Body of pancreas (tissue), 4 donors: ENCODE results near the gene ACER2. TPM values are rescaled to one million over a fixed set of nuclear protein-coding genes. Genes with fewer than 3 reads are reported as not detected.

Source experiments
- ATAC-seq: fragments of 150-250 bp; one replicate; pipeline ENCODE4 v1.9.1; 2016
- DNase-seq, 4 donors: peaks; one replicate each; pipeline ENCODE4 v3.0.0-alpha.2; 2019
- H3K27ac ChIP-seq, 4 donors: fragments of 200-600 bp; sonication (generic); 1 replicate in 3 of 4; 2 replicates in 1 of 4; pipeline versions ENCODE4 v1.5.1 to v1.6.1; 2016 to 2019; ENCODE audit warnings: mild to moderate bottlenecking in 1 of 4, mixed read lengths in 1 of 4, moderate library complexity in 1 of 4
- H3K27me3 ChIP-seq, 2 donors: fragments of 200-600 bp; sonication (generic); one replicate each; pipeline ENCODE4 v1.6.0; 2016; ENCODE audit warnings: mild to moderate bottlenecking in 1 of 2
- H3K36me3 ChIP-seq, 2 donors: fragments of 200-600 bp; sonication (generic); replicated peaks in 1 of 2; 2 replicates each; pipeline ENCODE4 v1.5.1; 2016; ENCODE audit warnings: low read depth in 2 of 2; ENCODE audit not compliant: insufficient read depth in 1 of 2
- H3K4me1 ChIP-seq: fragments of 200-600 bp; sonication (generic); one replicate; pipeline ENCODE4 v1.6.0; 2016
- H3K4me3 ChIP-seq, 2 donors: fragments of 200-600 bp; sonication (generic); 1 replicate in 1 of 2; 2 replicates in 1 of 2; pipeline ENCODE4 v1.5.1; 2016 to 2019
- H3K9me3 ChIP-seq, 3 donors: fragments of 200-600 bp; sonication (generic); 1 replicate in 2 of 3; 2 replicates in 1 of 3; pipeline ENCODE4 v1.5.1; 2016
- POLR2A ChIP-seq, 3 donors: fragments of 450-650 bp; IDR thresholded peaks; one replicate each; pipeline ENCODE4 v1.6.1; 2016; ENCODE audit warnings: antibody characterized with exemption in 3 of 3, mild to moderate bottlenecking in 2 of 3
- WGBS, 2 donors: methylation state at CpG; one replicate each; pipeline ENCODE4 v1.1.5; 2017; 5-methylcytosine and 5-hydroxymethylcytosine counted together
- intact Hi-C: fragments of 100-400 bp; cut with DNase I; formaldehyde crosslinking; loops from one replicate; pipeline ENCODE4 v1.15.1; 2023
- total RNA-seq, 2 donors: library from RNA; depleted of rRNA; stranded (reverse); fragments of >200 nt; gene quantifications; one replicate each; pipeline ENCODE4 v1.1.0, GENCODE V29; 2016
- TF ChIP-seq, protein P1 (sequence below), 7 experiments: fragments of 450-650 bp in 4 of 7; fragments of 200-600 bp in 3 of 7; sonication (generic) in 3 of 7; IDR thresholded peaks; one replicate each; pipeline ENCODE4 v1.5.1; 2016 to 2019; ENCODE audit warnings: antibody characterized with exemption in 7 of 7

The ACER2 gene
- total RNA-seq, 2 donors from 2014 or later, result 5.3 to 8.0 TPM

DNA sequence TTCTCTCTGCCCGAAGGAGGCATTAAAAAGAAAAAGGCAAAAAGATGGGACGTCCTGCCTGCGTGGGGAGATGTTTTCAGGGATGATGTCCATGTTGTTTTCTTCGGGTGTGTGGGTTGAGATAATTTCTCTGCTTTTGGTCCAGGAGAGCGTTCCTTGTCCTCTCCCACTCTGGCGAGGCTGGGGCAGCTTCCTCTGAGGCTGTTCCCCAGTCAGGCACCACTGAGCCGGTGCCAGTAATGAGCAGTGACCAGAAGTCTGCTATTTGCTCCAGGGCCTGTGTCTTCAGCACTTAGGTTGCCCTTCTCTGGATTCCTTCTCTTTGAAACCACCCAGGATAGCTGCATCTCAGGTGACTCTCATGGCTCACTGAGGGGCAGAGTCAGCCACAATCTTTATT, 71.5 kb downstream of the ACER2 start:
- Histone ChIP-seq H3K4me1 (no peaks in the 10 kb centered on the region), H3K4me3 (no peak overlapping the region), H3K36me3 (no peaks in the 10 kb centered on the region), H3K27me3 (no peaks in the 10 kb centered on the region), H3K27ac (no peak overlapping the region), H3K9me3 (no peaks in the 10 kb centered on the region)
- no peak for DNase-seq
- no peak for ATAC-seq
- intact Hi-C loops, result no loop called here
- no peak for TF ChIP-seq POLR2A (IDR thresholded peaks at IDR 0.05)
- TF ChIP-seq, protein P1, sequence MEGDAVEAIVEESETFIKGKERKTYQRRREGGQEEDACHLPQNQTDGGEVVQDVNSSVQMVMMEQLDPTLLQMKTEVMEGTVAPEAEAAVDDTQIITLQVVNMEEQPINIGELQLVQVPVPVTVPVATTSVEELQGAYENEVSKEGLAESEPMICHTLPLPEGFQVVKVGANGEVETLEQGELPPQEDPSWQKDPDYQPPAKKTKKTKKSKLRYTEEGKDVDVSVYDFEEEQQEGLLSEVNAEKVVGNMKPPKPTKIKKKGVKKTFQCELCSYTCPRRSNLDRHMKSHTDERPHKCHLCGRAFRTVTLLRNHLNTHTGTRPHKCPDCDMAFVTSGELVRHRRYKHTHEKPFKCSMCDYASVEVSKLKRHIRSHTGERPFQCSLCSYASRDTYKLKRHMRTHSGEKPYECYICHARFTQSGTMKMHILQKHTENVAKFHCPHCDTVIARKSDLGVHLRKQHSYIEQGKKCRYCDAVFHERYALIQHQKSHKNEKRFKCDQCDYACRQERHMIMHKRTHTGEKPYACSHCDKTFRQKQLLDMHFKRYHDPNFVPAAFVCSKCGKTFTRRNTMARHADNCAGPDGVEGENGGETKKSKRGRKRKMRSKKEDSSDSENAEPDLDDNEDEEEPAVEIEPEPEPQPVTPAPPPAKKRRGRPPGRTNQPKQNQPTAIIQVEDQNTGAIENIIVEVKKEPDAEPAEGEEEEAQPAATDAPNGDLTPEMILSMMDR (IDR thresholded peaks at IDR 0.05), result no peak
- 65 to 72% methylated on average over 7 of the region's 7 CpGs for WGBS, 2 donors

DNA sequence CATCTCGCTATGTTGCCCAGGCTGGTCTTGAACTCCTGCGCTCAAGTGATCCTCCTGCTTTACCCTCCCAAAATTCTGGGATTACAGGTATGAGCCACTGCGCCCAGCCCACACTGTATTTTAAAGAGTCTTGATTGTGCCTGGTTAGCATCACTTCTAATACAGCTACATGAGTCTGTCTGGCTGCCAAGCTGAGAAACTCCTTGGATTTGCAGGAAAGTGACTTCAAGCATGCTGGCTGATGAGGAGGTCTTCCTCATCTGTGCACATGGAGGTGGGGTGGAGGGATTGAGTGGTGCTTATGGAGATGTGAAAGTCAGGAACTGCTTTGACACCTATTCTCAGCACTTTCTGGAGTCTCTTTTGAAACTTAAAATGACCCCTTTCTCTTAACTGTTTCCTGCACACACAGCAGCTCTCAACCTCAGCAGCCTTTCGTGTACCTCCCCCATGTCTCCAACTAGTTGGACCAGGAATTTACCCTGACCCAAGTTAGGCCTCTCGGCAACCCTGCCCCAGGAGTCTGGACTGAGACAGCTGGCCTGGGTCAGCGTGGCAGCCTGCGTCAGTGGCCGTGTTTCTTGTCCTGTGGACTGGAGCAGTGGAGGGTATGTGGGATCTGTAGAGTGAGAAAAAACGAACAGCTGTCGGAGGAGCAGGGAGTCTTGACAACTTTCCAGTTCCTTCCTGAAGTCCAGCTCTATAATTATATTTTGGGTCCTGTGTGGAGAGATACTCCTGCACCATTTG, 72.5 kb downstream of the ACER2 start:
- H3K36me3 ChIP-seq, result no peaks in the 10 kb centered on the region
- no peaks in the 10 kb centered on the region for H3K9me3 ChIP-seq
- DNase-seq (no peak), ATAC-seq (no peak)
- H3K4me1 ChIP-seq, result no peaks in the 10 kb centered on the region
- no peak overlapping the region for H3K27ac ChIP-seq
- TF ChIP-seq, protein P1 (IDR thresholded peaks at IDR 0.05), result no peak
- TF ChIP-seq POLR2A (IDR thresholded peaks at IDR 0.05), result no peak
- WGBS, 2 donors, result 69 to 80% methylated on average over 10 of the region's 10 CpGs
- intact Hi-C loops, result no loop called here
- H3K4me3 ChIP-seq, result no peak overlapping the region
- no peaks in the 10 kb centered on the region for H3K27me3 ChIP-seq

DNA sequence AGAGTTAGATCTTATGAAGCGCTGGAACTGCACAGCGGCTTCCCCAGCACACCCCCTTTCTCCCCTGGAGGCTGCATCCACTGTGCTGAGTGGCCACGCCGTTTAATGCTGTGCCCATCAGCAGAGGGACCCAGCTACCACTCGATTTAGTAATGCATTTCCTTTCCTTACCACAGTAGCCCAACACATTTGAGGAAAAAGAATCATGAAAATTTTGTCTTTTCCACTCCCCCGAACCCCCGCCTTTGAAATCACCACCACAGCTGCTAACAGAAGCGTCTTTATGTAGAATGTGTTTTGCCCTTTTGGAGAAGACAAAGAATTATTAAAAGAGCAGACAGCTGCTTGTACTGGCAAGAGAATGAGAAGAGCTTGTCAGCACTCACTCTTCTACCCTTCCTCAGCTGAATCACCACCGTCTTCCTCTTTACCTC, 73.2 kb downstream of the ACER2 start:
- WGBS, 2 donors, result 67 to 69% methylated on average over 9 of the region's 9 CpGs

DNA sequence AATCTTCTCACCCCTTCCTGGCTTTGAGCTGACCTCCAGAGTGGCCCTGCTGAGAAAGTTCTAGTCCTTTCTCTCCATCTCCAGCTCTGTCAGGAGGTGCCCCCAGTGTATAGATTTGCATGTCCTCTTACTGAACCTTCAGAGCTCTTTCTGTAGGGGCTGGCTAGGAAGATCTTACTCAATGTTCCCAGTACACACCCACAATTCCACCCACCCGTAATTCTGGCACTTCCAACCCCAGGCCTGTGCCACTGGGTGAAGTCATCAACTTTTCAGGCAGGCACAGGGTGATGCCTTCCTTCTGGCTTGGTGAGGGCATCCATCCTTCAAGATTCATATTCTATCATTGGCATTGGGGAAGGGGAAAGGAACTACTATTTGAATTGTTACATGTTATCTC, 75.9 kb downstream of the ACER2 start:
- intact Hi-C loops, result no loop called here
- WGBS, 2 donors, result 48 to 62% methylated on average over 1 of the region's 1 CpG
- ATAC-seq, result no peak

More for the DNA sequence above, 73.2 kb downstream of the ACER2 start:
- ATAC-seq (no peak), DNase-seq (no peak)
- TF ChIP-seq POLR2A (IDR thresholded peaks at IDR 0.05), result no peak
- TF ChIP-seq, protein P1 (IDR thresholded peaks at IDR 0.05), result no peak
- Histone ChIP-seq H3K36me3 (no peaks in the 10 kb centered on the region), H3K4me3 (no peak overlapping the region), H3K27me3 (no peaks in the 10 kb centered on the region), H3K27ac (no peak overlapping the region), H3K9me3 (no peaks in the 10 kb centered on the region), H3K4me1 (no peaks in the 10 kb centered on the region)
- intact Hi-C loops, result no loop called here

More for the DNA sequence above, 75.9 kb downstream of the ACER2 start:
- H3K36me3 ChIP-seq, result no peaks in the 10 kb centered on the region
- no peaks in the 10 kb centered on the region for H3K9me3 ChIP-seq
- H3K27ac ChIP-seq, result no peak overlapping the region
- H3K27me3 ChIP-seq, result no peaks in the 10 kb centered on the region
- no peak for TF ChIP-seq POLR2A (IDR thresholded peaks at IDR 0.05)
- TF ChIP-seq, protein P1 (IDR thresholded peaks at IDR 0.05), result no peak
- no peaks in the 10 kb centered on the region for H3K4me1 ChIP-seq
- DNase-seq, result no peak
- no peak overlapping the region for H3K4me3 ChIP-seq
